Kidney capillary endothelial cell (primary cell): ENCODE data around the gene ACBD4.
"Not testable (repeated sequence)": the region's sequence is repeated elsewhere in the genome, so short reads cannot be mapped to it uniquely, and the experiment has no call there.

Source experiments
- DNase-seq: peaks from one replicate; pipeline ENCODE4 v3.0.0-alpha.2; 2018; ENCODE audit warnings: low spot score

Gene ACBD4

GRCh38 chr17:45120558-45120957, 14.9 kb upstream of the ACBD4 start:
- DNase-seq, result no peak

- no peak for DNase-seq
Observed at GRCh38 chr17:45121055-45121454, 14.4 kb upstream of the ACBD4 start.

DNA sequence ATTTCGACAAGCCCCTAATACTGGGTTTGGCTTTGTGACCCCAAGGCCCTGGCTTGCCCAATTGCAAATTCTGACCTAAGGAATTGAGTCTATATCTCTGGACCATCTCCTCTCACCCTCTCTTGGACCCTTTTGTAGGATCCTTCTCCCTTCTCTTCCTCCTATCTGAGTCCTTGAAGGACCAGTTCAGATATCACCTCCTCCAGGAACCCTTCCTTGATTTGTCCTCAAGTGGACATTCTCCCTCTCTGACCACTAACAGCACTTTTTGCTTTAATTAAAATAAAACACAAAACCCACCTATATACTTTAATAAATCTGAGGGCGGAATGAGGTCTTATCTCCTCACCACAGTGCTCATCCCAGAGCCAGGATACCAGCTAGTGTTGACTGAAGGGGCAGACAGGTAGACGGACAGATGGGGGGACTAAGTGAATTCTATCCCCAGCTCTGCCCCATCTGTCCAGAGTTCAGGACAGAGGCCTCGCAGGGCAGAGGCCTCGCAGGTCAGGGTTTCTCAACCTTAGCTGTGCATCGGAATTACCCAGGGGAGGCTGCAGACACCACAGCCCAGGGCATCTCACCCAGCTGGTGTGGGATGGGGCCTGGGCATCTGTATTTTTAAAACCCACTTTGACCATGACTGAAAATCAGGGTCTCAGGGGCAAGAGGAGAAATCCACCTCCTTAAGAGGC, 12.3 kb upstream of the ACBD4 start:
- DNase-seq, result no peak

DNA sequence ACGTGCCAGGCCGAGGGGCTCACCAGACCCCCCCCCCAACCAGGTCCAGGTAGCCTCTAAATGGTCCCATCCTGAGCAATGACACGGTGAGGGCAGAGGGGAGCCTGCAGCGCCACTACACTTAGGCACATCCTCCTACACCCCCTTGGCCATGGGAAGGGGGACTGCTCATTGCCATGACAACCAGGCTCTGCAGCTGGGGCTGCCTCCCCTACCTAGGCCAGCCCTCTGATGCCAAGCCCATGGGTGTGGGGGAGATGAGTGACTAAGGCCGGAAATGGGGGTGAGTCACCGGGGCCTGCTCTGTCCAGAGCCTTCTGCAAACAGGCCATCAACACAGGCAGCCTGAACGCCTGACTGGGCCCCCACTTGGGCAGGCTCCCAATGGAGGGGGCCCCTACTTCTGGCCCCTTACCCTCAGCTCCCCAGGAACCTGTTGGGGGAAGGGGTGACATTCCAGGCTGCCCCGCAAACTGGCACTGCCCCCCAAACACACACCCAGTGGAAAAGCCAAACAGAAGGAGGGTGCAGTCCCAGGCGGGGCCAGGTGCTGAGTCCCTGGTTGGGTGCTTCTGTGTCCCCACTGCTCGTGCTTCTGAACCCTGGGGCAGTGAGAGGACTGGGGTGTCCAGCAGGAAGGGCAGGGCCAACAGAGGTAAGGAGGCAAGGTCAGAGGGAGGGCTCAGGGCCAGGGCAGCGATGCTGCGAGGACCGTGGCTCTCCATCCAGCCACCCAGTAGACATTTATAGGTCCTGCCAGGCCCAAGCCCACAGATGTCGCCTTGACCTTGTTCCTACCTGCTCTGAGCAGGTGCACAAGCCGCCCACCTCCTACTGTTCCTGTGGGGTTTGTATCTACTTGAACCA, 11.3 kb upstream of the ACBD4 start:
- peak; percentile 89 for DNase-seq

DNA sequence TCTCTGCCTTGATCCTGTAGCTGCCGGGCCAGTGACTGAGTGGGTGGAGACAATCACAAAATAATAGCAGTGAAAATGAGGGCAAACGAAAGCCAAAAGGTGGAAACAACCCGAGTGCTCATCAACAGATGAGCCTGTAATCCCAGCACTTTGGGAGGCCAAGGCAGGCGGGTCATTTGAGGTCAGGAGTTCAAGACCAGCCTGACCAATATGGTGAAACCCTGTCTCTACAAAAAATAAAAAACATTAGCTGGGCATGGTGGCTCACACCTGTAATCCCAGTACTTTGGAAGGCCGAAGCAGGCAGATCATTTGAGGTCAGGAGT, 10.7 kb upstream of the ACBD4 start:
- DNase-seq, result not testable (repeated sequence)

GRCh38 chr17:45125509-45125908, 10.0 kb upstream of the ACBD4 start:
- DNase-seq, result no peak

DNA sequence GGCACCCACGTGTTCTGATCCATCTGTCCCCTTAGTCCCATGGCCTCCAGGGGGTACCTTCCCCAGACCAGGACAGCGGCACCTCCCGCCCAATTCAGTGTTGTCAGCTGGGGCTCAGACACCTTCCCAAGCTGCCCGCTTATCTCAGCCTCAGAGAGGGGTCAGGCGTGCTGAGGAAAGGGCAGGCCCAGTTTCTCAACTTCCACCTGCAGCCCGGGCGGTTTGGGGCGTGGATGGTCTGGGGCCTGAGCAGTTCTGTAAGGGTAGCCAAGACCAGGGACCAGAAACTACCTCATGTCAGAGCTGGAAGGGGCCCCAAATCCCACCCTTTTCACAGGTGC, 8.3 kb upstream of the ACBD4 start:
- no peak for DNase-seq

- DNase-seq, result no peak
Observed at GRCh38 chr17:45127548-45128300, 7.8 kb upstream of the ACBD4 start.

GRCh38 chr17:45128331-45128730, 7.2 kb upstream of the ACBD4 start:
- DNase-seq, result no peak

DNA sequence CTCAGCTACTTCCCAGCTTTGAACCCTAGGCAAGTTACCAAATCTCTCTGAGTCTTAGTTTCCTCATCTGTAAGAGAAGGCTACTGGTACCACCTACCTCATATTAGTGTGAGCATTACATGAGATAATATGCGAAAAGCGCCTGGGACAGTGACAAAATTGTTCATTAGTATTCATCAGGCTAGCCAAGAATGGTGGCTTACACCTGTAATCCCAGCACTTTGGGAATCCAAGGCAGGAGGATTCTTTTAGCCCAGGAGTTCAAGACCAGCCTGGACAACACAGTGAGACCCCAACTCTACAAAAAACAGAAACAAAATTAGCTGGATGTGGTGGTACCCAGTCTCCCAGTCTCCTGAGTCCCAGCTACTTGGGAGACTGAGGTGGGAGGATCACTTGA, 6.5 kb upstream of the ACBD4 start:
- DNase-seq, result no peak

- DNase-seq, result no peak
Observed at GRCh38 chr17:45129426-45129939, 6.0 kb upstream of the ACBD4 start.

- no peak for DNase-seq
Observed at GRCh38 chr17:45129940-45130680, 5.4 kb upstream of the ACBD4 start.

GRCh38 chr17:45130681-45131615, 4.5 kb upstream of the ACBD4 start:
- no peak for DNase-seq

DNA sequence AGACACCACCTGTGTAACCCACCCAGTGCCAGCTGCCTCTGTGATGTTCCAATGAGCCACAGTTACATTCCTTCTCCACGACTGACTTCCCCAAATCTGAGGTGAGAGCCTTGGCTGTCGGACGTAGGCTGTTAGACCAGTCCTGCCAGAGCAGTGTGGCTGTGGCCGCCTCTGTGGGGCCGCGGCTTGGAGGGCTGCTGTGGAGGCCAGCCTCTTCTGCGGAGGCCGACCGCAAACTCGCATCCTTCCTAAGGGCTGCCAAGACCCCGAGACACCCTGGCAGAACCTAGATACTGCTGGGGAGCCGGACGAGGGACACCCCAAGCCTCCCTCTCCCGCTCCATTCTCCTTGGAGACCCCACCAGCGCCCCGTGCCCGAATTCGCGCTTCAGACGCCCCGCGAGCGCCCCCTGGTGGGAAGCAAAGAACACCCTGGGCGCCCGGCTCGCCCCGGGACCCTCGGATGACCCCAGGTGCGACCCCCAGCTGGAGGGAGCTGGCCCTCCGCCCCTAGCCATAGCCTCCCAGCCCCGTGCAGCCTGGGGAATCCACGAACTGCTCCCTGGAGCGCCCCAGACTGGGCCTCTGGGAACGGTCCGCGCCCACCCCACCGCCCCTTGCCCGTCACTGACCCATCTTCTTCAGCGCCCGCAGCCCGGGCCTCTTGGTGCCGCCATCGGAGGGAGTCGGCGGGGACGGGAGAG, 3.7 kb upstream of the ACBD4 start:
- no peak for DNase-seq

DNA sequence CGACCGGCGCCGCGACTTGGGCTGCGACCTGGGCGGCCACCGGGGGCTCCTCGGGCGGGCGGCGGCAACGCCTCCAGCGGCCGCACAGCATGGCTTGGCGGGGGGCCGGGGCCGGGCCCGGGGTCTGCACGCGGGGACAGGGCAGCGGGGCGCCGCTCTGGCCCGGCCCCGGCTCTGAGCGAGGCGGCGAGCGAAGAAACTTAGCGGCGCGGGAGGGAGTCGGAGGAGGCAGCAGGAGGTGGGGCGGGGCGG, 3.2 kb upstream of the ACBD4 start, which contains the start of gene PLCD3:
Gene PLCD3, minus strand, starts transcription at position 196 of the 252 bp plus-strand sequence. Its CDS starts 105 bp downstream, at position 91.
- no peak for DNase-seq

GRCh38 chr17:45132572-45133463, 2.7 kb upstream of the ACBD4 start:
- peak; percentile 85 for DNase-seq

- DNase-seq, result no peak
Observed at GRCh38 chr17:45135978-45136791, 698 bp downstream of the ACBD4 start.

GRCh38 chr17:45136846-45137560, 1.5 kb downstream of the ACBD4 start:
- DNase-seq, result no peak
